NCI-H187 (cell line): ENCODE results near the gene GALNT13.

Experiments
- DNase-seq, 2 experiments: peaks; one replicate each; lab custom pipeline; 2025; lab: John Stamatoyannopoulos, UW

The GALNT13 gene

GRCh38 chr2:154306266-154306970 lies 434.7 kb downstream of the GALNT13 start:
- no peak for DNase-seq

- DNase-seq = no peak
Observed at GRCh38 chr2:154307007-154307406, 435.3 kb downstream of the GALNT13 start.

- no peak for DNase-seq
Observed at GRCh38 chr2:154324601-154325000, 452.9 kb downstream of the GALNT13 start.

- DNase-seq = no peak
Observed at GRCh38 chr2:154329510-154329909, 457.8 kb downstream of the GALNT13 start.

GRCh38 chr2:154331784-154332183 lies 460.1 kb downstream of the GALNT13 start:
- no peak for DNase-seq

- no peak for DNase-seq
Observed at GRCh38 chr2:154336201-154336600, 464.5 kb downstream of the GALNT13 start.

GRCh38 chr2:154338352-154338967 lies 466.7 kb downstream of the GALNT13 start:
- no peak for DNase-seq

GRCh38 chr2:154343282-154343681 lies 471.6 kb downstream of the GALNT13 start:
- DNase-seq = no peak

GRCh38 chr2:154350911-154351310 lies 479.2 kb downstream of the GALNT13 start:
- DNase-seq = no peak

- no peak for DNase-seq
Observed at GRCh38 chr2:154361276-154361675, 489.6 kb downstream of the GALNT13 start.

- no peak for DNase-seq
Observed at GRCh38 chr2:154368153-154368552, 496.4 kb downstream of the GALNT13 start.

- no peak for DNase-seq
Observed at GRCh38 chr2:154370873-154371272, 499.2 kb downstream of the GALNT13 start.

GRCh38 chr2:154374416-154374815 lies 502.7 kb downstream of the GALNT13 start:
- no peak for DNase-seq

GRCh38 chr2:154375579-154375931 lies 503.8 kb downstream of the GALNT13 start:
- DNase-seq = no peak

- no peak for DNase-seq
Observed at GRCh38 chr2:154381931-154382794, 510.4 kb downstream of the GALNT13 start.

- DNase-seq = no peak
Observed at GRCh38 chr2:154386186-154386585, 514.5 kb downstream of the GALNT13 start.

- no peak for DNase-seq
Observed at GRCh38 chr2:154391051-154391450, 519.3 kb downstream of the GALNT13 start.

- DNase-seq = no peak
Observed at GRCh38 chr2:154392256-154392655, 520.5 kb downstream of the GALNT13 start.

GRCh38 chr2:154394600-154394999 lies 522.9 kb downstream of the GALNT13 start:
- DNase-seq = no peak

GRCh38 chr2:154400563-154401290 lies 529.0 kb downstream of the GALNT13 start:
- no peak for DNase-seq

- no peak for DNase-seq
Observed at GRCh38 chr2:154402213-154402612, 530.5 kb downstream of the GALNT13 start.

- DNase-seq = no peak
Observed at GRCh38 chr2:154403242-154403790, 531.6 kb downstream of the GALNT13 start.
